GM19372 (cell line): ENCODE data around the gene BMPR1A.
"Not testable (repeated sequence)": the region's sequence is repeated elsewhere in the genome, so short reads cannot be mapped to it uniquely, and the experiment has no call there.

Experiments used
- ATAC-seq: cut with Tn5 transposase; IDR thresholded peaks from one replicate; pipeline ENCODE4 v1.9.1; 2021; ENCODE audit warnings: mild to moderate bottlenecking, low read depth, moderate library complexity; ENCODE audit not compliant: unreplicated experiment

Gene BMPR1A

DNA sequence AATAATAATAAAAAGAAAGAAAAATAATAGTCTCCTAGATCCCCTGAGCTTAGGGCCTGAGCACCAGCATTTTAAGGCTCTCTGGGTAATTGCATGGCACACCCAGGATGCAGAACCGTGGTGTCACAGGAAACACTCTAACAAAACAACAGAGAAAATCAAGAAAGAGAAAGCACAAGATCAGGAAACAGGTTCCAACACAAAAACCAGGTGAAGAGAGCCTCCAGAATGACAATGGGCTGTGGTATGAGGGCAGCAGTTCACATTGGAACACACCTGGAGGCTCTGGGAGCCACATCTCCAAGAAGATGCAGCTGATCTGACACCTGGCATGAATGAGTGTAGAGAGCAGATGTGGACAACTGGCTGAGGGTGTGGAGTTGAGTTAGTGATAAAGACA lies 193.9 kb downstream of the BMPR1A start:
- ATAC-seq, result no peak

GRCh38 chr10:86951184-86951761 lies 194.9 kb downstream of the BMPR1A start:
- ATAC-seq, result no peak

GRCh38 chr10:86952106-86952505 lies 195.7 kb downstream of the BMPR1A start:
- no peak for ATAC-seq

DNA sequence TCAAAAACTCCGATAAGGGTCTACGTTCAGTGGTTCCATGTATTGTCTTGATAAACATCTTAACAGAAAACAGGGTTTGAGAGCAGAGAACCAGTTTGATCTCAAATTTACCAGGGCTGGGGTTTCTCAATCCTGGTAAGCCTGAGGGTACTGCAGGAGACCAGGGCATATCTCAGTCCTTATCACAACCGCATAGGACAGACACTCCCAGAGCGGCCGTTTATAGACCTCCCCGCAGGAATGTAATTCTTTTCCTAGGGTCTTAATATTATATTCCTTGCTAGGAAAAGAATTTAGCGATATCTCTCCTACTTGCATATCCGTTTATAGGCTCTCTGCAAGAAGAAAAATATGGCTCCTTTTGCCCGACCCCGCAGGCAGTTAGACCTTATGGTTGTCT lies 196.3 kb downstream of the BMPR1A start:
- ATAC-seq, result not testable (repeated sequence)

DNA sequence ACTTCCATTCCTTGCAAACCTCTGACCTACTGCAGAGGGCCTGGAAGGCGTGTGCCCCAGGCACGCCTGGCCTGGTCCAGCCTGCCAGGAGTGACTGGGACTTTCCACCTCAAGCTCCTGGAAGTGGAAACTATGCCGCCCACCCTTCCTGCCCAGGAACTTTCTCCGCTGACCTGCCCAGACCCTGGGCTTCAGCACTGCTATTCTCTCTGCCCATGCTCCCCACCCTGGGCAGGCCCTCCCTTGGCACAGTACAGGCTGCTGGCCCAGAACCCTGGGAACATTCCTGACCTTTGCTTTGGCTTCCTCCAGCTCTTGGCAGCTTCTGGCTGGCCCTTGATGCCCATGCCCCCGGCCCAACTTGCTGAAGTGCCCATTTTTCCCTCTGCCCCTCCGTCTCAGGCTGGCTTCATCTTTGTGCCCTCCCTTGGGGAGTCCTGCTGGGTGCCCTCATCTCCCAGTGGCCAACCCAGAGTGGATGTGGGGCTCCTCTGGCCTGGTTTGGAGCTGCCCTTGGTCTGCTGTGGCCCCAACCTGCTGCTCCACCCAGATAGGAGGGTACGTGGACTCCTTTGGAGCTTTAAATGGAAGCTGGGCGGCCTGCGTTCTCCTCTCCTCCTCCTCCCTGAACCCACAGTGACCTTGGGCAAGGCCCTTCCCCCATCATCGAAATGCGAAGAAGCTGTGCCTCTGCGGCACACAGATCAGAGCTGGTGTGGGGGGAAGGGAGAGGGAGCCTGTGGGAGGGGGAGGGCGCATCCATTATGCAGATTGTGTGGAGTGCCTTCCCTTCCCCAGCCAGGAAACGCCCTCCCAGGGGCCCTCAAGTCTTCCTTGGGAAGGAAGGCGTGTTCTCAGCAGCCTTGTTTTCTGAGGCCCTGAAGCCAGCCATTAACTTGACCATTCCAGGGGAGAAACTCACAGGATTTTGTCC lies 197.6 kb downstream of the BMPR1A start:
- no peak for ATAC-seq

DNA sequence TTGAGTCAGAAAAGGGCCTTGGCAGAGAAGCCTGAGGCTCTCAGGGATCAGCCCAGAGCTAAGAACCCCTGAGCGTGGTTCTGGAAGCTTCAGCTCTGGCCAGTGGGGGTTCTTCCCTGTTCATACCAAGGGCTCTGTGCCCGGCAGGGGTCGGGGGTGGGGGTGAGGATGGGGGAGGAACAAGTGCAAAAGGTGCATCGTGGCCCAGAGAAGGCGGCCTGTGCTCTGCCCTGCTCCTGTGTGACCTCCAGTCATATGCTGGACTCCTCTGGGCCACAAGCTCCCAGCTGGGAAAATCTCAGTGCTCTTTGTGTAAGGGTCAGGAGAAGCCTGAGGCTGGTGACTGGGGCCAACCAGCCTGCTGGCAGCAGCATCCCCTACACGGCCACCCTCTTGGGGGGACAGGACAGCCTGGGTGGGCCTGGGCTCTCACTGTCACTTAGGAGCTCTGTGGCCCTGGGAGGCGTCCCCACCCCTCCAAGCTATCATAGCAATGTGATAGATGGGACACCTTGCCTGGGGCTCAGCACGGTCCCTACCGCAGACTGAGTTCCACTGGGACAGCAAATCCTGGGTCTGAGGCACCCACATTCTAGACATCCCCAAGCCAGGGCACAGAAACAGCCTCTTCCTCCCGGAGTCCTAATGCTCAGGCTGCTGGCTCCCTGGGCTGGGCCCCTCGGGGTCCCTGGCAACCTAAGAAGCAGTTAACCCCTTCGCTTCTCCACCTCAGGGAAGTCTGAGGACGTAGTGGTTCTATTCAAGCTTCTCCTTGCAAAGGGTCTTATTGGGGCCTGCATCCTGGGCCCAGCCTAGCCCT lies 198.5 kb downstream of the BMPR1A start:
- no peak for ATAC-seq

DNA sequence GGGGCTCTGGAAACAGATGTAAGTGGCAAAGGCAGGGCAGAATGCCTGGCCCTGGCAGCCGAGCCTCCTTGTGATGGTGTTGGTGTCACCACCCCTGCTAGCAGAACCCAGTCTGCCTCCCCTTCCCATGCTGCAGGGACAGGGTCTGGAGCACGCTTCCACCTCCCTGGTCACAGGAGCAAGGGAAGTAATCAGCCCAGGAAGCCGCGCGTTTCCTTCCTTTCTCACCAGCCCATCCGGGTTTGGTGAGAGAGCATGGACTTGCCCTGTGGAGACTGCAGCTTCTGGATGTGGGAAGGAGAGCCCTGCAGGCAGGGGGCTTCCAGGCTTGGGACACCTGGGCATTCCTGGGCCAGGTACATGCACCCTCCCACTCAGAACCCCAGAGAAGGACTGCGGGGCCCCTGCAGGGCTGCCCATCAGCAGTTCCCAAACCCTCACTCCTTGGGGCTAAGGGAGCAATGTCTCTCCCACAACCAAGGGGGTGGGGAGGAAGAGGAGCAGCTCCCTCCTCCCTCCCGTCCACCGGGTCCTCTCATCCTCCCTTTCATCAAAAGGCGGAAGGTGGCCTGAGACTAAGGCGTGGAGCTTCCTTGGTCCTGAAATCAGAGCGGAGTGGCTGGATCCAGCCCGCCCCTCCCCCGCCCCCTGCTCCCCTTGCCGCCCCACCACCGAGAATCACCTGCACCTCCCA lies 199.2 kb downstream of the BMPR1A start:
- no peak for ATAC-seq

- ATAC-seq, result no peak
Measured at GRCh38 chr10:86956195-86956847, 199.9 kb downstream of the BMPR1A start.

DNA sequence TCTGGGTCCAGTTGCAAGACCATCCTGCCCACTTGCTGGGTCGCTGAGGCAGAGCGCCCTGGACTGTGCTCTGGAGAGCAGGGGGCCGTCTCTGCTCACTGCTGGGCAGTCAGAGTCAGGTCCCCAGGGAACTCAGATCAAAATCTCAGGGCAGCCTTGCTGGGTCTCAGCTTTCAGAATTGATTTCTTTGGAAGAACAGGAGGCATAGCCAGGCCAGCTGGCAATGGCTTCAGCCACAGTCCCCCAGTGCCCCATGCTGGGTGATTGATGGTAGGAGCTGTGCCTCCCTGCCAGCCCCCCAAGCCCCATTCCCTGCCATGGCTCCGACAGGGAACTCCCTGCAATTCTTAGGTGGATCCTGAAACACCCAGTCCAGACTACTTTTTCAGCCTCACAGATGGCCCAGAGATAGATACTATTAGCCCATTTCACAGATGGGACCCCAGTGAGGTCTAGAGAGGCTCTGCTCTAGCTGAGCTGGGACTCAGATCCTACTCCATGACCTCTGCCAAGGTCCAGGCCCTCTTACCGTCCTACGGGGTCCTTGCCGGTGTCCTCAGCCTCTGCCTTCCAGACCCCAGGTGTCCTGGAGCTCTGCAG lies 200.5 kb downstream of the BMPR1A start:
- ATAC-seq, result no peak

- no peak for ATAC-seq
Measured at GRCh38 chr10:86957471-86958115, 201.2 kb downstream of the BMPR1A start, which contains the start of gene MMRN2. Gene MMRN2 (minus strand): TSS chr10:86957615. CDS start chr10:86957541, 74 bp downstream.

DNA sequence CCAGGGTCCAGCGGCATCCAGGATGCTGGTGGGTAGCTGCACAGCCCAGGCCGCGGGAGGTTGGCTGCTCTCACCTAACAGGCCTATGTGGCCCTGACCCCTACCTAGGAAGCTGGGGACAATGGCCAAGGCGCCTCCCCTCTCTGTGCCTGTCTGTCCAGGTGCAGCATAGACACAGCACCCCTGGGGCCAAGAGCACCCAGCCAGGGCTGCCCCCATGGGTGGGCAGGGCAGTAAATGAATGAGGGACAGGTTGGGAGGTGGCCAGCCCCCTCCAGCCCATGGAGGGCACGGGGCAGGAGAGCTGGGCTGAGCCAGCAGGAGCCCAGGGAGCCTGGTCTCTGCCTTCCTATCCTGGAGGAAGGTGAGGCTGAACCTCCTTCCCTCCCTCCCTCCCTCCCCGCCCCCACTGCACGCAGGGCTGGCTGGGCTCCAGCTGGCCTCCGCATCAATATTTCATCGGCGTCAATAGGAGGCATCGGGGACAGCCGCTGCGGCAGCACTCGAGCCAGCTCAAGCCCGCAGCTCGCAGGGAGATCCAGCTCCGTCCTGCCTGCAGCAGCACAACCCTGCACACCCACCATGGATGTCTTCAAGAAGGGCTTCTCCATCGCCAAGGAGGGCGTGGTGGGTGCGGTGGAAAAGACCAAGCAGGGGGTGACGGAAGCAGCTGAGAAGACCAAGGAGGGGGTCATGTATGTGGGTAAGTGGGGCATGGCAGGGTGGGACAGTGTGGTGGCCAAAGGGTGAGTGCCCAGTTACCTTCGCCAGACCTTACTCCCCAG lies 201.9 kb downstream of the BMPR1A start, which contains the start of gene SNCG:
SNCG (plus strand) TSS at position 484 of the 785 bp plus-strand sequence; CDS start at position 583, 99 bp downstream.
- no peak for ATAC-seq

DNA sequence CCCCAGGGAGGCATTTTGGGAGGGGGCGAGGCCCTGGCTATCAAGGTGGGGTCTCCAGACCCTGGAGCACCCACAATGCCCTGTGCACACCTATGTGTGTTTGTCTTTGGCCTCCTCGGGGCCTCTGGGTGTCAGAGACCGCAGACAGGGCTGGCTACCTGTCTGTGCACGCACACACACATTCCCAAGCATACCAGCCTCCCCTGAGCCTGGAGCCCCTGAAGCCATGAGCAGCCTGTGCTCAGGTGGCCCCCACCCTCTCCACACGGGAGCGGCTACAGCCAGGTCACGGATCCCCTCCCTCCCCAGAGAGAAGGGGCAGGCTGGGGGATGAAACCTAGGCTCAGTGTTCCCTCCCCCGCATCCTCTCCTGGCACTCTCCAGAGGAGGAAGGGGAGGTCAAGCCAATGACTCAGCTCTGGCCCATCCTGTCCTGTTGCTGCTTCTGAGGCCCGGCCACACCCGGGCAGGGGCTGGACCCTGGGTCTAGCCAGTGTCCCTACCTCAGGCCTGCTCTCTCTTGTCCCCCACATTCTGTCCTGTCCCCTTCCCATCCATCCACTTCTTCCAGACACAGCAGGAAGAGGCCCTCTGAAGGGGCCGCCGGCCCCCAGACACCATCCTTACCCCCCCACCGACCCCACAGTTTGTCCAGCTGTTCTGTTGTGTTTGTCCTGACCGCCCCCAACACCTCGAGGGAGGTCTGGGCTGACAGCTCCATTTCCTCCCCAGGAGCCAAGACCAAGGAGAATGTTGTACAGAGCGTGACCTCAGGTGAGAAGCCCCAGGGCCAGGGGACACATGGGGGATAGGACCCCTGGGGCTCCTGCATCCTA lies 202.7 kb downstream of the BMPR1A start:
- no peak for ATAC-seq

GRCh38 chr10:86959737-86960002 lies 203.3 kb downstream of the BMPR1A start:
- no peak for ATAC-seq

- peak; percentile 70 for ATAC-seq
Measured at GRCh38 chr10:86960003-86960862, 203.8 kb downstream of the BMPR1A start.

DNA sequence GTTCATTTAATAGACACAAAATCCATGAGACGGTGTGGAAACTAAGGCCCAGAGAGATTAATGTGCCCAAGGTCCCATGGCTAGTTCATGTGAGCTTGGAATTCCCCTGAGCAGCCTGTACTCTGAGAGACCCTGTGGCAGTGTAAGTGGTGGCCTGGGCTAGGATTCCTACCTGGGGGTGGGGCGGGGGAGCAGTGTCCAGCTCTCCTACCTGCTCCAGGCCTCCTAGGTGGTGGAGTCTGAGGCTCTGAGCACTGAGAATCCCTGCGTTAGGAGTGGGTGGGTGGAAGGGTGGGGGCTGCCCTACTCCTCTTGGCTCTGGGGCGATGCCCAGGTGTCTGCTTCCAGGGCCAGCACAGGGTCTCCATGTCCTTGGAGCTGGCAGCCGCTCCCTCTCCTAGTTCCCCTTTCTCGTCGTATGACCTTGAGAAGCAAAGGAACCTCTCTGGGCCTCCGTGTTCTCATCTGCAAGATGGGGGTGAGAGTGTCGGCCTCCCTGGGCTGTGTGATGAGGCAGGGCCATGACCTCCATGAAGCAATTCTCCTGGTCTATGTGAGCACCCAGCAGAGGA lies 204.5 kb downstream of the BMPR1A start:
- ATAC-seq, result no peak

DNA sequence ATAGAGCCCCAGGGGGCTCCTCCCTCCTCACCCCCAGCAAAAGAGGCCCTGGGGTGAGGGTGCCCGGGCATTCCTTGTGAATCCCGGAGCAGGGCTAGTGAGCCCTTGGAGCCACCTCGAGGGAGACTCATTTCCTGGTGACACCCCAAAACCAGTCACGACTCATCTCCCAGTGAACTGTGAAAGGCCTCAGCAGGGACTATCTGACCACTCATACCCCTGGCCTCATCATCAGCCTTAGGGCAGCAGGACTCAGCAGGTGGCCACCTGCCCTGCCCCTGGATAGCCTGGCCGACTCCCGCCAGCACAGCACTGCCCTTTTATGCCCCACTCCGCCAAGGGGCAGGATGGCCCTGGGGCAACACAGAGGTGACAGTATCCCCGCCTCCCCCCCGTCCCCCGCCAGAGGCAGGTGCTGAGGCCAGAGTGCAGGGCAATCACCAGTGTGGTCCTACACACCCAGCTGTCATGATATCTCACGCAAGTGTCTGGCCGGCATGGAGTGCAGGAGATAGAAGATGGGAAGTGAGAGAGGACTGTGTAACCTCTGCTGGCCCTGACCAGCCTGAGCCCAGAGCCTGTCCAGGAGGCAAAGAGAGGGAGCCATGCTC lies 205.2 kb downstream of the BMPR1A start:
- no peak for ATAC-seq
